Measurements from ENCODE around the gene ADGRV1. TPM values are rescaled to one million over a fixed set of nuclear protein-coding genes. Genes with fewer than 3 reads are reported as not detected.

The ADGRV1 gene
- total and polyA plus RNA-seq, 7 donors, result 0.05 to 0.83 (median 0.11) TPM; not detected in 1

DNA sequence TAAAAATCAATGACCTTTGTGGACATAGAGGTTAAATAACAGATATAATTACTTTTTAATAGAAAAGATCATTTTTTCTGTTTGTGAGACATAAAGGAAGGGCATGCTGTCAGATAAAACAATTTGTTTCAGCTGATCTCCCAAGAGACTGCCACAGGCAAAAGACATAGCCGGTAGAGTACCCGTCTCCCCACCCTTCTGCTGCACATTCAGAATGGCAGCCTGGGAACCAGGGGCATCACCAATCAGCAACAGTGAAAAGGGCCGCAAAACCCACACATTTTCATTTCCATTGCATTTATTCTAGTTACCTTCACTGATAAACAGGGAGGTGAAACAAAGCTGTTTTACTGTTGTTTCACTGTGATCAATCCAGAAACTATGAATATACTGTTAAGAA lies 466.9 kb downstream of the ADGRV1 start:
- DNase-seq (no peak), ATAC-seq (no peak)
- no peaks in the 10 kb centered on the region for H3K36me3 ChIP-seq (ENCODE audit: insufficient read depth in 1 of 2, low read depth in 1 of 2)
- no peaks in the 10 kb centered on the region for H3K27me3 ChIP-seq (ENCODE audit: insufficient read depth in 3 of 3, low read length in 2 of 3)
- intact Hi-C loops (cut with DNase I), result no loop called here
- no peak overlapping the region for H3K4me3 ChIP-seq
- no peaks in the 10 kb centered on the region for H3K9me3 ChIP-seq
- WGBS, 3 donors, result 83 to 91% (median 90%) methylated on average over 3 of the region's 3 CpGs
- H3K4me1 ChIP-seq, result peaks cover 37% of the 10 kb centered on the region
- TF ChIP-seq, protein P1, sequence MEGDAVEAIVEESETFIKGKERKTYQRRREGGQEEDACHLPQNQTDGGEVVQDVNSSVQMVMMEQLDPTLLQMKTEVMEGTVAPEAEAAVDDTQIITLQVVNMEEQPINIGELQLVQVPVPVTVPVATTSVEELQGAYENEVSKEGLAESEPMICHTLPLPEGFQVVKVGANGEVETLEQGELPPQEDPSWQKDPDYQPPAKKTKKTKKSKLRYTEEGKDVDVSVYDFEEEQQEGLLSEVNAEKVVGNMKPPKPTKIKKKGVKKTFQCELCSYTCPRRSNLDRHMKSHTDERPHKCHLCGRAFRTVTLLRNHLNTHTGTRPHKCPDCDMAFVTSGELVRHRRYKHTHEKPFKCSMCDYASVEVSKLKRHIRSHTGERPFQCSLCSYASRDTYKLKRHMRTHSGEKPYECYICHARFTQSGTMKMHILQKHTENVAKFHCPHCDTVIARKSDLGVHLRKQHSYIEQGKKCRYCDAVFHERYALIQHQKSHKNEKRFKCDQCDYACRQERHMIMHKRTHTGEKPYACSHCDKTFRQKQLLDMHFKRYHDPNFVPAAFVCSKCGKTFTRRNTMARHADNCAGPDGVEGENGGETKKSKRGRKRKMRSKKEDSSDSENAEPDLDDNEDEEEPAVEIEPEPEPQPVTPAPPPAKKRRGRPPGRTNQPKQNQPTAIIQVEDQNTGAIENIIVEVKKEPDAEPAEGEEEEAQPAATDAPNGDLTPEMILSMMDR (IDR thresholded peaks at IDR 0.05), result no peak
- no peak overlapping the region for H3K27ac ChIP-seq

DNA sequence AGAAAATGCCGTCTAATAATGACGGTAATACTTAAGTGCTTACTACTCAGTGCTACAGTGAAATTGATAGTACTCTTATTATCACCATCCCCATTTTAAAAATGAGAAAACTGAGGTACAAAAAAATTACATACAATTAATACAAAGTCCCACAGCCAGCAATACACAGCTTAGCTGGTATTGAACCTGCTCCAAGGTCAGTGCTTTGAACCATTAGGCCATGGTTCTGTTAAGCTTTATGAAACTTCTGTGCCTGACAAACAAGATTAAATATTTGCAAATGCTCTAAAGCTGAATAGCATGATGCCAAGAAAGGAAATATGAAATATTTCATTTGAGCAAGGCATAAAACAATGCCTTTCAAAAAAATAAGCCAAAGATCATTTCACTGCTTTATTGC lies 467.4 kb downstream of the ADGRV1 start:
- Histone ChIP-seq H3K9me3 (no peaks in the 10 kb centered on the region), H3K27ac (no peak overlapping the region), H3K4me3 (no peak overlapping the region), H3K36me3 (ENCODE audit: insufficient read depth in 1 of 2, low read depth in 1 of 2) (no peaks in the 10 kb centered on the region), H3K4me1 (peaks cover 37% of the 10 kb centered on the region), H3K27me3 (ENCODE audit: insufficient read depth in 3 of 3, low read length in 2 of 3) (no peaks in the 10 kb centered on the region)
- ATAC-seq (no peak), DNase-seq (no peak)
- 90 to 98% (median 97%) methylated on average over 2 of the region's 2 CpGs for WGBS, 3 donors
- TF ChIP-seq, protein P1 (IDR thresholded peaks at IDR 0.05), result no peak
- intact Hi-C loops (cut with DNase I), result no loop called here

DNA sequence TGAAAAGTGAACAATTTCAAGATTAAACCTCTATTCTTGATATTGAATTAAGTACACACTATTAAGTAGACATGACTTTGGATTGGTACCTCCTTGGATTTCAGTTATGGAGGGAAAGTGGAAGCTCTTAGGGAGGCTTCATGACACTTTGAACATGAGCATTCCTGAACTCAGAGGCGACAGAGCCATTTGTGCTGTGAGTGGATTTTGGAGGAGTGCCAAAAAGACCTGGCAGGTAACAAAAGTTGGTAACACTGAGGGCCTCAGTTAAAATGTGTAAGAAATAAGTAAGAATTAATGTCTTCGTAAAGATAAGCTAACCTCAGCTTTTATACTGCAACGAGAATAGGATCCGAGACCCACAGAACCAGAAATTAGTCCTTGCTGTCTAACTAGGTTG lies 467.9 kb downstream of the ADGRV1 start:
- 94 to 95% (median 94%) methylated on average over 4 of the region's 4 CpGs for WGBS, 3 donors
- no peaks in the 10 kb centered on the region for H3K36me3 ChIP-seq (ENCODE audit: insufficient read depth in 1 of 2, low read depth in 1 of 2)
- peaks cover 33% of the 10 kb centered on the region for H3K4me1 ChIP-seq
- no peak overlapping the region for H3K4me3 ChIP-seq
- ATAC-seq (no peak), DNase-seq (no peak)
- H3K9me3 ChIP-seq, result no peaks in the 10 kb centered on the region
- TF ChIP-seq, protein P1 (IDR thresholded peaks at IDR 0.05), result no peak
- intact Hi-C loops (cut with DNase I), result no loop called here
- no peak overlapping the region for H3K27ac ChIP-seq
- H3K27me3 ChIP-seq (ENCODE audit: insufficient read depth in 3 of 3, low read length in 2 of 3), result no peaks in the 10 kb centered on the region

DNA sequence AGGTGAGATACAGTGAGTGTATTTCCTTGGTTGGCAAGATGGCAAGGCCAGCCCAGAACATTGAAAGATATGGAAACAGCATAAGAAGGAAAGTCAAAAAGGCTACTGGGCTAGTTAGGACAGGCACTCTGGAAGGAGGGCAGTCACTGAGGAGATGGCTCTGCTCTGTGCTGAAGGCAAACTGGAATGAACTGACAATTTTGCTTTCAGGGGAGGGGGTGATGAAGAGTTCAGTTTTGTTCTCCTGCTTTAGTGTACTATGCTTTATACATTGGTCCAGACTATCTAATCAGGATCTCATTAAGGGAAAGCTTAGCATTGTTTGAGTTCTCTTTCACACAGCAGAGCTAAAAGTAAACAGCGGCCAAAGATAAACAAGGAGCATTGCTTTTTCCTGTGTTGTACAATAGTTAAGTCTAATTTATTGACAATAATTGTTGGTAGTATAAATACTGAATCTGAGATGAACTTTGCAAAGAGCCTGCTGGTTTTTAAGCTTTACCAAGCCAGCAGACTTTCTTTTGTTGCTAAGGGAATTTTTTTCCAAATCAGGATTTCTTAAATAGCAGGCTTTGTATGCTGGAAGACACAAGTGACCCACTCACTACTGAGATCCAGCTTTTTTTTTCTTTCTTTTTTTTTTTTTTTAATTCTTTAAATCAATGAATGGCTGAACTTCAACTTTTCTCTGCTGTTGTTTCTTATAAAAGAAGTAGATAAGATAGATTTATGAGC lies 469.0 kb downstream of the ADGRV1 start:
- WGBS, 3 donors, result 90 to 93% (median 93%) methylated on average over 1 of the region's 1 CpG
- no peaks in the 10 kb centered on the region for H3K27me3 ChIP-seq (ENCODE audit: insufficient read depth in 3 of 3, low read length in 2 of 3)
- peaks cover 24% of the 10 kb centered on the region for H3K4me1 ChIP-seq
- ATAC-seq (no peak), DNase-seq (no peak)
- no peaks in the 10 kb centered on the region for H3K9me3 ChIP-seq
- intact Hi-C loops (cut with DNase I), result no loop called here
- H3K36me3 ChIP-seq (ENCODE audit: insufficient read depth in 1 of 2, low read depth in 1 of 2), result no peaks in the 10 kb centered on the region
- TF ChIP-seq, protein P1 (IDR thresholded peaks at IDR 0.05), result no peak
- H3K27ac ChIP-seq, result no peak overlapping the region
- no peak overlapping the region for H3K4me3 ChIP-seq

DNA sequence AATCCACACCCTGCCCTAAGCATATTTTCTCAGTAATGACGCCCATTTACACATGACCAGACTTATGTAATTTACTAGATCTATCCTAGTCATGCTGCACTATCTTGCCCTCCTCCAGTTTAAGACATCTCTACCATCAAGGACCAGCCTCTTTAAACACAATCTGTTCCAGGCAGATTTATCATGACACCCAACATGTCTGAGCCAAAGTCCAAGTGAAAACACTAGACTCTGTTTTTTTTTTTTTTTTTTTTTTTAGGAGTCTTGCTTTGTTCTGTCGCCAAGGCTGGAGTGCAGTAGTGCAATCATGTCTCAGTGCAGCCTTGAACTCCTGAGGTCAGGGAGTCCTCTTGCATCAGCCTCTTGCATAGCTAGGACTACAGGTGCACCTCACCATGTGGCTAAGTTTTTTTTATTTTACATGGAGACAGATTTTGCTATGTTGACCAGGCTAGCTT lies 469.9 kb downstream of the ADGRV1 start:
- H3K27me3 ChIP-seq (ENCODE audit: insufficient read depth in 3 of 3, low read length in 2 of 3), result no peaks in the 10 kb centered on the region
- H3K4me1 ChIP-seq, result peaks cover 17% of the 10 kb centered on the region
- TF ChIP-seq, protein P1 (IDR thresholded peaks at IDR 0.05), result no peak
- no peaks in the 10 kb centered on the region for H3K36me3 ChIP-seq (ENCODE audit: insufficient read depth in 1 of 2, low read depth in 1 of 2)
- intact Hi-C loops (cut with DNase I), result no loop called here
- DNase-seq, result no peak
- ATAC-seq, result no peak
- 86 to 93% (median 89%) methylated on average over 2 of the region's 2 CpGs for WGBS, 3 donors
- H3K27ac ChIP-seq, result no peak overlapping the region
- no peak overlapping the region for H3K4me3 ChIP-seq
- no peaks in the 10 kb centered on the region for H3K9me3 ChIP-seq
